RWPE2 (cell line): ENCODE results near the gene MOB4.

Experiments
- ATAC-seq: fragments of 200-7000 bp; cut with Tn5 transposase; 3 replicates; pipeline ENCODE4 v1.9.1; 2021; ENCODE audit warnings: low read depth
- DNase-seq: peaks from one replicate; pipeline ENCODE4 v3.0.0-alpha.2; 2020; ENCODE audit warnings: low spot score
- H3K27ac ChIP-seq: fragments of 450-650 bp; 2 replicates; pipeline ENCODE4 v1.5.1; 2017; ENCODE audit warnings: mild to moderate bottlenecking; ENCODE audit not compliant: poor library complexity, severe bottlenecking
- H3K27me3 ChIP-seq: fragments of 250-450 bp; sonication (Bioruptor Pico); 2 replicates; pipeline ENCODE4 v1.5.1; 2021; ENCODE audit warnings: mild to moderate bottlenecking, moderate library complexity; ENCODE audit not compliant: insufficient read depth, poor library complexity, severe bottlenecking
- H3K36me3 ChIP-seq: fragments of 250-450 bp; sonication (Bioruptor Pico); 2 replicates; pipeline ENCODE4 v1.5.1; 2020; ENCODE audit warnings: low read depth, mild to moderate bottlenecking, moderate library complexity
- H3K4me1 ChIP-seq: fragments of 250-450 bp; sonication (Bioruptor Pico); 2 replicates; pipeline ENCODE4 v1.5.1; 2021; ENCODE audit warnings: mild to moderate bottlenecking, moderate library complexity; ENCODE audit not compliant: insufficient read depth, poor library complexity, severe bottlenecking
- H3K4me3 ChIP-seq: fragments of 250-450 bp; sonication (Bioruptor Pico); 2 replicates; pipeline ENCODE4 v1.5.1; 2021; ENCODE audit warnings: mild to moderate bottlenecking, moderate library complexity; ENCODE audit not compliant: severe bottlenecking
- H3K9me3 ChIP-seq: fragments of 250-450 bp; sonication (Bioruptor Pico); 2 replicates; pipeline ENCODE4 v1.5.1; 2021; ENCODE audit warnings: mild to moderate bottlenecking, moderate library complexity; ENCODE audit not compliant: severe bottlenecking
- TF ChIP-seq, protein P1 (sequence below): fragments of 450-650 bp; IDR thresholded peaks from one replicate; pipeline ENCODE4 v1.5.1; 2017; ENCODE audit warnings: mild to moderate bottlenecking, moderate library complexity; ENCODE audit not compliant: poor library complexity, severe bottlenecking

MOB4 gene

DNA sequence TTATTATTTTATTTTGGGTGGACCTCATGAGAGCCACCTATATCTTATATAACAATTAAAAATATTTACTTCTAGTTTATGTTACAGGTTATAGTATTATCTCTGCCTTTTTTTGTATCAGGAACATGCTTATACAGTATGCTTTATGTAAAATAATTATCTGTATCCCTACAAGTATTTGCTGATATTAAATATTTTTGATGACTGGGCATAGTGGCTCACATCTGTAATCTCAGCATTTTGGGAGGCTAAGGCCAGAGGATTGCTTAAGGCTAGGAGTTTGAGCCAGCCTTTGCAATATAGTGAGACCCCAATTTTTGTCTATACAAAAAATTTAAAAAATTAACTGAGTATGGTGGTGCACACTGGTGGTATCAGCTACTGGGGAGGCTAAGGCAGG lies 39.6 kb downstream of the MOB4 start:
- TF ChIP-seq, protein P1, sequence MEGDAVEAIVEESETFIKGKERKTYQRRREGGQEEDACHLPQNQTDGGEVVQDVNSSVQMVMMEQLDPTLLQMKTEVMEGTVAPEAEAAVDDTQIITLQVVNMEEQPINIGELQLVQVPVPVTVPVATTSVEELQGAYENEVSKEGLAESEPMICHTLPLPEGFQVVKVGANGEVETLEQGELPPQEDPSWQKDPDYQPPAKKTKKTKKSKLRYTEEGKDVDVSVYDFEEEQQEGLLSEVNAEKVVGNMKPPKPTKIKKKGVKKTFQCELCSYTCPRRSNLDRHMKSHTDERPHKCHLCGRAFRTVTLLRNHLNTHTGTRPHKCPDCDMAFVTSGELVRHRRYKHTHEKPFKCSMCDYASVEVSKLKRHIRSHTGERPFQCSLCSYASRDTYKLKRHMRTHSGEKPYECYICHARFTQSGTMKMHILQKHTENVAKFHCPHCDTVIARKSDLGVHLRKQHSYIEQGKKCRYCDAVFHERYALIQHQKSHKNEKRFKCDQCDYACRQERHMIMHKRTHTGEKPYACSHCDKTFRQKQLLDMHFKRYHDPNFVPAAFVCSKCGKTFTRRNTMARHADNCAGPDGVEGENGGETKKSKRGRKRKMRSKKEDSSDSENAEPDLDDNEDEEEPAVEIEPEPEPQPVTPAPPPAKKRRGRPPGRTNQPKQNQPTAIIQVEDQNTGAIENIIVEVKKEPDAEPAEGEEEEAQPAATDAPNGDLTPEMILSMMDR: no peak
- DNase-seq (no peak), ATAC-seq (no peak)
- H3K27ac ChIP-seq: no peak overlapping the region
- H3K27me3 ChIP-seq: no peaks in the 10 kb centered on the region
- H3K36me3 ChIP-seq: peaks cover 44% of the 10 kb centered on the region
- no peaks in the 10 kb centered on the region for H3K4me1 ChIP-seq
- no peaks in the 10 kb centered on the region for H3K9me3 ChIP-seq
- H3K4me3 ChIP-seq: no peak overlapping the region

DNA sequence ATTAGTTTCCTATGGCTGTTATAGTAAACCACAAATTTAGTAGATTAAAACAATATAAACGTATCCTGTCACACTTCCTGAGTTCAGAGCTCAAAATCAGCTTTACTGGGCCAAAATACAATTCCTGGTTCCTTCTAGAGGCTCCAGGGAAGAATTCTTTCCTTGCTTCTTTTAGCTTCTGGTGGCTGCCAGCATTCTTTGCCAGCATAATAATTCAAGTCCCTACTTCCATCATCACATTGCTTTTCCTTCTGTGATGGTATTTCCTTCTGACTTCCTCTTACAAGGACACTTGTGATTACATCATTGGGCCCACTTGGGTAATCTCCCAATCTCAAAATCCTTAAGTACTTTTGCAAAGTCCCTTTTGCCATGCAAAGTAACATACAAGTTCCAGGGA lies 40.6 kb downstream of the MOB4 start:
- Histone ChIP-seq H3K27ac (no peak overlapping the region), H3K9me3 (no peaks in the 10 kb centered on the region), H3K4me1 (no peaks in the 10 kb centered on the region), H3K36me3 (peaks cover 40% of the 10 kb centered on the region), H3K4me3 (no peak overlapping the region), H3K27me3 (no peaks in the 10 kb centered on the region)
- DNase-seq (no peak), ATAC-seq (no peak)
- TF ChIP-seq, protein P1: no peak

DNA sequence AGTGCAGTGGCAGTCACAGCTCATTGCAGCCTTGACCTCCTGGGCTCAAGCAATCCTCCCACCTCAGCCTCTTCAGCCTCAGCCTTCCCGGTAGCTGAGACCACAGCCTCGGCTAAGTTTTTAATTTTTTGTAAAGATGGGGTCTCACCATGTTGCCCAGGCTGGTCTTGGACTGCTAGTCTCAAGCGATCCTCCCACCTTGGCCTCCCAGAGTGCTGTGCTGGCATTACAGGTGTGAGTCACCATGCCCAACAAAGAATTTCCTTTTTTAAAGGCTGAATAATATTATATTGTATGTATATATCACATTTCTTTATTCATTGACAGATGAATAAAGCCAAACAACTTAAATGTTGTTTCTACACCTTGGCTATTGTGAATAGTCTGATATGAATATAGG lies 42.5 kb downstream of the MOB4 start:
- Histone ChIP-seq H3K27ac (no peak overlapping the region), H3K4me1 (no peaks in the 10 kb centered on the region), H3K4me3 (no peak overlapping the region), H3K36me3 (peaks cover 35% of the 10 kb centered on the region), H3K9me3 (no peaks in the 10 kb centered on the region), H3K27me3 (no peaks in the 10 kb centered on the region)
- ATAC-seq: 0 out of 3 replicates have a peak, but pooled peaks have one; percentile 54
- no peak for DNase-seq
- TF ChIP-seq, protein P1: no peak

DNA sequence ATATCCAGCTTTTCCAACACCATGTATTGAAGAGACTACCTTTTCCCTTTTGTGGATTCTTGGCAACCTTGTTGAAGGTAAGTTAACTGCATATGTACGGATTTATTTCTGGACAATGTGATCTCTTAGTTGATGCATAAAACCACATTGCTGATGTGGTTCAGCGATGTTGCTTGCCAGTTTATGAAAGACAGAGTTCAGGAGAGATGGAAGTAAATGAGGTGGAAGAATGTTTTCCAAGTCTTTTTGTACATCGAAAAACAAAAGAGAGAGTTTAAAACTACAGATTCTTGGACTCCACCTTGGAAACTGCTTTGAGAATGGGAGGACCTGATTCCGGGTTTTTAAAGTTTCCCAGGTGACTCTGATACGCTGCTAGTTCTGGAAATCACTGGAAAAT lies 43.8 kb downstream of the MOB4 start:
- H3K4me3 ChIP-seq: no peak overlapping the region
- ATAC-seq (no peak), DNase-seq (no peak)
- no peaks in the 10 kb centered on the region for H3K4me1 ChIP-seq
- no peaks in the 10 kb centered on the region for H3K9me3 ChIP-seq
- peaks cover 24% of the 10 kb centered on the region for H3K36me3 ChIP-seq
- no peaks in the 10 kb centered on the region for H3K27me3 ChIP-seq
- no peak overlapping the region for H3K27ac ChIP-seq
- TF ChIP-seq, protein P1: no peak

DNA sequence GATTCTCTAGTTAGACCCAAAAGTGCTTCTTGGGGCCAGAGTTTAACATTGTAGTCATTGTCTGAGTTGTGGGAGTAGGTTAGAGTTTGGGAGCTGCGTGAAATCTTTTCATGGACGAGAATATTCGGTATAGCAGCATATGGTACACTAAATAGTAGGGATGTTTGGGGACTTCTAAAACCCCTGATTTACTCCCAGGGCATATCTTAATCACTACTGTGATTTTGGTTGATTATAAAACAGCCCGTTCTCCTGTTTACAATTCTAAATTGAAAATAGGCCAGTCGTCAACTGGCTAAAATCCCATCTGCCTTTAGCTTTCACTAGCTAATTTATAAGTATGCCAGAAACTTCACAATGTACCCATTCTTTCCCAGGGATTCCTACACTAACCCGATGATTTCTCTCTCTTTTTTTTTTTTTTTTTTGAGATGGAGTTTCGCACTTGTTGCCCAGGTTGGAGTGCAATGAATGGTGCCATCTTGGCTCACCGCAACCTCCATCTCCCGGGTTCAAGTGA lies 44.3 kb downstream of the MOB4 start:
- TF ChIP-seq, protein P1: no peak
- no peak for ATAC-seq

More for the DNA sequence above, 44.3 kb downstream of the MOB4 start:
- no peak overlapping the region for H3K27ac ChIP-seq
- H3K36me3 ChIP-seq: peaks cover 21% of the 10 kb centered on the region
- no peaks in the 10 kb centered on the region for H3K27me3 ChIP-seq
- no peak overlapping the region for H3K4me3 ChIP-seq
- H3K9me3 ChIP-seq: no peaks in the 10 kb centered on the region
- DNase-seq: no peak
- no peaks in the 10 kb centered on the region for H3K4me1 ChIP-seq
